GM12878 (cell line): ENCODE data around the gene GPR68.

ENCODE experiments used
- EP300 ChIP-seq, 2 experiments: fragments of 150-350 bp in 1 of 2; IDR thresholded peaks; 2 replicates each; pipeline ENCODE4 v1.6.1; 2011 to 2012; ENCODE audit warnings: low read depth in 2 of 2, low read length in 2 of 2, borderline replicate concordance in 1 of 2, improper control_type of control experiment in 1 of 2, inconsistent platforms in 1 of 2; ENCODE audit not compliant: control insufficient read depth in 1 of 2
- ZBTB33 ChIP-seq: fragments of 450-650 bp; IDR thresholded peaks from 2 replicates; pipeline ENCODE4 v1.6.1; 2017; ENCODE audit warnings: mild to moderate bottlenecking

- TF ChIP-seq EP300 (IDR thresholded peaks at IDR 0.05; ENCODE audit: borderline replicate concordance in 1 of 2, control insufficient read depth in 1 of 2, low read depth in 2 of 2, low read length in 2 of 2) = no peak
- no peak for TF ChIP-seq ZBTB33
These were observed 35.6 kb upstream of the GPR68 start for GRCh38 chr14:91280129-91280528.
